Epidermal melanocyte (primary cell): Measurements from ENCODE around the gene ZNF670.
"Not testable (repeated sequence)": the region's sequence is repeated elsewhere in the genome, so short reads cannot be mapped to it uniquely, and the experiment has no call there.

Experiments used
- DNase-seq: peaks from one replicate; pipeline ENCODE4 v3.0.0; 2011; ENCODE audit warnings: low spot score; ENCODE audit not compliant: insufficient read length

Gene ZNF670

DNA sequence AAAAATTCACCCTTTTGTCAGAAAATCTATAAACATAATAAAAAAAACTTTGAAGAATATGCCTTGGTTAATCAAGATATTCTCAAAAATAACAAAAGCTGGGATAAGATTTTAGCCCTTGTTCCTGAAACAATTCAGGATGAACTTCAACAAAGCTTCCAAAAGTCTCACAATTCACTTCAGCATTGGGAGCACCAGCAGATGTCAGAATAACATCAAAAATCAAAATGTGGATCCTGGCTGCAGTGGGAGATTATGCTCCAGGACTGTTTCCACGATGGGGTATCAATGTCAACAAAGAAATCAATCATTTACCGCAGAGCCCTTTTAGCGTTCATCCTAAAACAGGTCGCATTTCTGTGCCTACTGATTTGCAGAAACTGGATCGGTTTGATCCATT is 35.2 kb downstream of the ZNF670 start:
- no peak for DNase-seq

DNA sequence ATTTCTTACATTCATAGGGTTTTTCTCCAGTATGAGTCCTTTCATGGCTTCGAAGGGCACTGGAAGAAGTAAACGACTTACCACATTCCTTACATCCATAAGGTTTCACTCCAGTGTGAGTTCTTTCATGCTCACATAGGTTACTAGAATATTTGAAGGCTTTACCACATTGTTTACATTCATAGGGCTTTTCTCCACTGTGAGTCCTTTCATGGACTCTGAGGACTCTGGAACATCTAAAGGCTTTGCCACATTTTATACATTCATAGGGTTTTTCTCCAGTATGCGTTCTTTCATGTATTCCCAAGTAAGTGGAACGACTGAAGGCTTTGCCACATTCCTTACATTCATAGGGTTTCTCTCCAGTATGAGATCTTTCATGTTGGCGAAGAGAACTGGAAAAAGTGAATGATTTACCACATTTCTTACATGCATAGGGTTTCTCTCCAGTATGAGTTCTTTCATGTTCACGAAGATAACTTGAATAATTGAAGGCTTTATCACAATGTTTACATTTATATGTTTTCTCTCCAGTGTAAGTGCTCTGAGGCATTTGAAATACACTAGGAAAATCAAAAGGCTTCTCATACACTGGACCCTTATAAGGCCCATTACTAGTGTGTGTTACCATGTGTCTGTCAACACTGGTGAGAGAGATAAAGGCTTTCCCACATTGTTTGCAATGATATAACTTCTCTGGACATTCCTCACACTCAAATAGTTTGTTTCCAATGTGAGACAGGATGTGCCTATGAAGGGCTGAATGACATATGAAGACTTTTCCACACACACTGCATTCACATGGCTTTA is 40.9 kb downstream of the ZNF670 start:
- DNase-seq = no peak

DNA sequence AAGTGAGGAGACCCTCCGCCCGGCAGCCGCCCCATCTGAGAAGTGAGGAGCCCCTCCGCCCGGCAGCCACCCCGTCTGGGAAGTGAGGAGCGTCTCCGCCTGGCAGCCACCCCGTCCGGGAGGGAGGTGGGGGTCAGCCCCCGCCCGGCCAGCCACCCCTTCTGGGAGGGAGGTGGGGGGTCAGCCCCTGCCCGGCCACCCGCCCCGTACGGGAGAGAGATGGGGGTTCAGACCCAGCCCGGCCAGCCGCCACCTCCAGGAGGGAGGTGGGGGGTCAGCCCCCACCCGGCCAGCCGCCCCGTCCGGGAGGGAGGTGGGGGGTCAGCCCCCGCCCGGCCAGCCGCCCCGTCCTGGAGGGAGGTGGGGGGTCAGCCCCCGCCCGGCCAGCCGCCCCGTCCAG is 46.3 kb downstream of the ZNF670 start:
- DNase-seq = not testable (repeated sequence)
